WI38 (cell line): ENCODE results near the gene TMEM182.

Source experiments
- H3K4me3 ChIP-seq: 2 replicates; pipeline ENCODE4 v1.5.1; 2011; ENCODE audit warnings: low read depth, mild to moderate bottlenecking, control low read depth, low read length
- TF ChIP-seq, protein P1 (sequence below): IDR thresholded peaks from 2 replicates; pipeline ENCODE4 v1.5.1; 2012; ENCODE audit warnings: low read depth, mild to moderate bottlenecking, control low read depth, low read length

TMEM182 gene

DNA sequence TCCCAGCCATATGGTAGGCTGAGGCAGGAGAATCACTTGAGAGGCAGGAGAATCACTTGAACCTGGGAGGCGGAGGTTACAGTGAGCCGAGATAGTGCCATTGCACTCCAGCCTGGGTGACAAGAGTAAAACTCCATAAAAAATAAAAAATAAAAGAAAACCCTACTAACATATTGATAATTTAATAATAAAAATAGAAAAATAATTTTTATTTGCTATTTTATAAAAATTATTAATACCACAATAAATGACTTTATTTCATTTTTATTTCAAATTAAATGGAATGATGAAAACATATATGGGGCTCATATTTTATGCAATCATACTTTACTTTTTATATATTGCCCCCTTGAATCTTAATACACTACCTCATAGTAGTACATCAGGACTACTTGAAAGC lies 20.4 kb downstream of the TMEM182 start:
- TF ChIP-seq, protein P1, sequence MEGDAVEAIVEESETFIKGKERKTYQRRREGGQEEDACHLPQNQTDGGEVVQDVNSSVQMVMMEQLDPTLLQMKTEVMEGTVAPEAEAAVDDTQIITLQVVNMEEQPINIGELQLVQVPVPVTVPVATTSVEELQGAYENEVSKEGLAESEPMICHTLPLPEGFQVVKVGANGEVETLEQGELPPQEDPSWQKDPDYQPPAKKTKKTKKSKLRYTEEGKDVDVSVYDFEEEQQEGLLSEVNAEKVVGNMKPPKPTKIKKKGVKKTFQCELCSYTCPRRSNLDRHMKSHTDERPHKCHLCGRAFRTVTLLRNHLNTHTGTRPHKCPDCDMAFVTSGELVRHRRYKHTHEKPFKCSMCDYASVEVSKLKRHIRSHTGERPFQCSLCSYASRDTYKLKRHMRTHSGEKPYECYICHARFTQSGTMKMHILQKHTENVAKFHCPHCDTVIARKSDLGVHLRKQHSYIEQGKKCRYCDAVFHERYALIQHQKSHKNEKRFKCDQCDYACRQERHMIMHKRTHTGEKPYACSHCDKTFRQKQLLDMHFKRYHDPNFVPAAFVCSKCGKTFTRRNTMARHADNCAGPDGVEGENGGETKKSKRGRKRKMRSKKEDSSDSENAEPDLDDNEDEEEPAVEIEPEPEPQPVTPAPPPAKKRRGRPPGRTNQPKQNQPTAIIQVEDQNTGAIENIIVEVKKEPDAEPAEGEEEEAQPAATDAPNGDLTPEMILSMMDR, result no peak
- H3K4me3 ChIP-seq, result no peak overlapping the region

DNA sequence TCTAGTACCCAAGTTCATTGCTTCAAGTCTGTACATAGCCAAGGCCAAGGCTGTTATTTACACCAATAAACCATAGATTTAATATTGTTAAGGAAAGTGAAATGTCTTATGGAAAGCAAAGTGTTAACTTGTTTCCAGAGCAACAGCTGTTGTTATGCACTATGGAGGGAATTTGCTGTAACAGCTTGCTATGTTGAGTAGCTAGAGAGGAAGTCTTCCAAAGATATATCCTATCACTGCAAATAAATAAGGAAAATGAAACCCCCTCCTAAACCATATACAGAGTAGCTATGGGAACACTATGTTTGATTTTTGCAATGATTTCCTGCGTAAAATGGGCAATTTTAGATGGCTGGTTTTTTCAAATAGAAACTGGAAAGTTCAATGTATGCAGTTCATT lies 21.1 kb downstream of the TMEM182 start:
- H3K4me3 ChIP-seq, result no peak overlapping the region
- TF ChIP-seq, protein P1, result no peak

DNA sequence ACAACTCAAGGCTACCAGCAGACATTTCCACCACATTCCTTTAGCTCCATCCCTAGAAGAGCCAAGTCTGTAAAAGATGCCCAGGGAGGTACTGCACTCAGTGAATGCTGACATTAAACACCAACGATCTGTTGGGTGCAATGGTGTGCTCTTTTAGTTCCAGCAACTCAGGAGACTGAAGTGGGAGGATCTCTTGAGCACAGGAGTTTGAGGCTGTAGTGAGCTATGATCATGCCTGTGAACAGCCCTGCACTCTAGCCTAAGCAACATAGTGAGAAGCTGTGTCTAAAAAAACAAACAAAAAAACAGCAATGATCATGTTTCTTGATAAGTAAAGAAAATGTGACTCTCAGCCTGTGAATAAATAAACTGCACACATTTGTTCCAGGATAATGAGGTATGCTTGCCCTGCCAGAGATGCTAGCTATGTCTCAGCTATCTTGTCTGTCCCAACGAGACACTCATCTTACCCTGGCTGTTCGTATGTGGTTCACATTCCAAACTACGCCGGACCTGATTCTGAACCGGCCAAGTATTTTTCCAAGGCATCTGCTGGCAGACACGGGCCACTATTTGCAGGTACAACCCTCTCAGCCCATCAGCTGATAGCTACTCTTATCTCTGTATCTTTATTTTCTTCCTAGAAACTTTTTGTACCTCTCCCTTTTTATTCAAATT lies 21.8 kb downstream of the TMEM182 start:
- no peak overlapping the region for H3K4me3 ChIP-seq
- TF ChIP-seq, protein P1, result no peak

DNA sequence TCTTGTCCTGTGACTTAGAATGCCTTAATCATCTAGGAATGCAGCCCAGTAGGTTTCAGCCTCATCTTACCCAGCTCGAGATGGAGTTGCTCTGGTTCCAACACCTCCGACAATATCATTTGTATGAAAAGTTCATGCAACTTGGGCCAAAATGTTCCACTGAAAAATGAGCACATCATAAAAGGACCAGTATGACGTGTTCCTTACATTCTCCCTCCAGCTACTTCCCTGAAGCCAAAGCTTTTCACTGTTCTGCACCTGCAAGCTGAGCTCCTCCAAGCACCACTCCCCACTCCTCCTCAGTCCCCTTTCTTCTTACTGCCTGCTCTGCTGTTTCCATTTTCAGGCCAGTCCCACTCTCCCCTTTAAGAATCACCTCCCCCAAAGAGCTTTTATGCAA lies 23.1 kb downstream of the TMEM182 start:
- TF ChIP-seq, protein P1, result no peak
- no peak overlapping the region for H3K4me3 ChIP-seq

DNA sequence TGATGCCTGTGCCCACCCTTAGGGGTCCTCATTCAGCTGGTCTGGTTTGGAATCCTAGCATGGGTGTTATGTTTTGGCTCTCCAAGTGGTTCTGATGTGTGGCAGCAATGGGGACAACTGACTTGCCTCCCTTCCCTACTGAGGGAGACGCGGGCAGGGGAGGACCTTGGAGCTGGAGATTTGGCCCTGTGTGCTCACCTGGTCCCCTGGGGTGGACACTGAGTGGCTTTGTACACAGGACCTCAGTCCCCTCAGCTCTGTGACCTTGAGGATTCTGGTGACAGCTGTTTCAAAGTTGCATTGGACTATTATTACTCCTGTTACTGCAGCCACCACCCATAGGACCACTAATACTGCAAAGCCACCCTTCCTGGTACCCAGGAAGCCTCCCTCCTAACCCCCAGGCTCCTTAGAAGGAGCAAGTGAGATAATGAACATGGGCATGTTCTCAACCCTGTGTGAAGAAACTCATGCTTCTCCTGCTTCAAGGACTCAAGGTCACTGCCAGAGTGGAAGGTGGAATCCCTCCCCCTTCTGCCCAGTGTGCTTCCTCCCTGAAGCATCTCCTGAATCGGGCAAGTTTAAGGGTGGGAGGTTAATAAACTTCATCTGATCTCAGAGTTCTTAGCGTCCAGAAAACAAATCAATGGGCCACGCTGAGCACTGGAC lies 26.5 kb downstream of the TMEM182 start:
- TF ChIP-seq, protein P1, result no peak
- H3K4me3 ChIP-seq, result no peak overlapping the region

DNA sequence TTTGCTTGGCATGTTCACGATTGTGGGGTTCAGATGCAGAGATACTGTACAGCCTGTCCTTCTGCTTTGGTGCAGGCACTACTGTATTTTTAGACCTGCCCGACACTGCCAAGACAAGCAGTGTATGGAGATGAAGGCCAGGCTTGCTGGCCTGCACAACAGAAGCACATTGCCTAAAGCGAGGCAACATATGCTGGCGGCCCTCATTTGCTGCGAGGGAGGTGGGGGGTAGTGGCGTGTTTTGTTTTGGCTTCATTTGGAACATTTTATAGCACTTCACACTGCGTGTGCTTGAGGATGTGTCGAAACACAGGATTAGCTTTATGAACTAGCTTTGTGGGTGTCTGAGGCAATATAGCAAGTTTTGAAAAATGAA lies 27.0 kb downstream of the TMEM182 start:
- TF ChIP-seq, protein P1, result no peak
- no peak overlapping the region for H3K4me3 ChIP-seq

DNA sequence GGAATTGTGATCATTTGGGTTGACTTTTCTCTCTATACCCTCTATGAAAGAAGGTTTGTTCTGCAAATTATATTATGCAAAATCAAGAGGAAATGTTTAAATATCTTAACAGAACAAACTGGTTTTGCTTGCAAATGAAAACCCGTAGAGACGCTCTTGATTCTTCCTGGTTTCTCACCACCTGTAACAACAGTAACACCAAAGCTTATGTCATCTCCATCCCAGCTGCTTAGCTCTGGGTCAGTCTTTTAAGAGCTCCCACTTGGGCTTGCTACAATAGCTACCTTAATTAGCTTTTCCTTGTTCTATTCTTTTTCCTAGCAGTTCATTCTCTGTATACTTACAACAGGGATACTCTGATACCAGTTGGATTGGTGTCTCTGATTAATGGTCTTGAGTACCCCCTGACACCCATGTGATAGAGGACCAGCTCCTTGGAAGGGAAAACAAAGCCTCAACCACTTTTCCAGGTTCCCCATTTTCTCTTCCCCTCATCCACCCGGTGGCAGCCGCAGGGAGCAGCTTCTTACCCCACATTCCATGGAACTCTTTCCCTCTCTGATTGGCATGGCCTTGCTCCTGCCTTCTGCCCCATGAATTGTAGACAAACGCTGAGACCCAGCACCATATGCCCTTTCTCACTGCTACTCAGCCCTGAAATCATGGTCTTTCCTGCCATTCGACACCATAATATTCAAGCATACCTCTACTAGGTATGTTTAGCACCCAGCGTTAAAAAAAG lies 27.7 kb downstream of the TMEM182 start:
- TF ChIP-seq, protein P1, result no peak

More for the DNA sequence above, 27.7 kb downstream of the TMEM182 start:
- H3K4me3 ChIP-seq, result no peak overlapping the region
